GM19395 (cell line): ENCODE results near the gene COPZ2.
"Not testable (repeated sequence)": the region's sequence is repeated elsewhere in the genome, so short reads cannot be mapped to it uniquely, and the experiment has no call there.

Experiments
- ATAC-seq: cut with Tn5 transposase; IDR thresholded peaks from one replicate; pipeline ENCODE4 v1.9.1; 2021; ENCODE audit warnings: mild to moderate bottlenecking, moderate library complexity; ENCODE audit not compliant: unreplicated experiment

Gene COPZ2

GRCh38 chr17:48056246-48056745 is 18.7 kb upstream of the COPZ2 start:
- ATAC-seq, result no peak

- no peak for ATAC-seq
Observed at GRCh38 chr17:48055531-48056245, 18.1 kb upstream of the COPZ2 start.

DNA sequence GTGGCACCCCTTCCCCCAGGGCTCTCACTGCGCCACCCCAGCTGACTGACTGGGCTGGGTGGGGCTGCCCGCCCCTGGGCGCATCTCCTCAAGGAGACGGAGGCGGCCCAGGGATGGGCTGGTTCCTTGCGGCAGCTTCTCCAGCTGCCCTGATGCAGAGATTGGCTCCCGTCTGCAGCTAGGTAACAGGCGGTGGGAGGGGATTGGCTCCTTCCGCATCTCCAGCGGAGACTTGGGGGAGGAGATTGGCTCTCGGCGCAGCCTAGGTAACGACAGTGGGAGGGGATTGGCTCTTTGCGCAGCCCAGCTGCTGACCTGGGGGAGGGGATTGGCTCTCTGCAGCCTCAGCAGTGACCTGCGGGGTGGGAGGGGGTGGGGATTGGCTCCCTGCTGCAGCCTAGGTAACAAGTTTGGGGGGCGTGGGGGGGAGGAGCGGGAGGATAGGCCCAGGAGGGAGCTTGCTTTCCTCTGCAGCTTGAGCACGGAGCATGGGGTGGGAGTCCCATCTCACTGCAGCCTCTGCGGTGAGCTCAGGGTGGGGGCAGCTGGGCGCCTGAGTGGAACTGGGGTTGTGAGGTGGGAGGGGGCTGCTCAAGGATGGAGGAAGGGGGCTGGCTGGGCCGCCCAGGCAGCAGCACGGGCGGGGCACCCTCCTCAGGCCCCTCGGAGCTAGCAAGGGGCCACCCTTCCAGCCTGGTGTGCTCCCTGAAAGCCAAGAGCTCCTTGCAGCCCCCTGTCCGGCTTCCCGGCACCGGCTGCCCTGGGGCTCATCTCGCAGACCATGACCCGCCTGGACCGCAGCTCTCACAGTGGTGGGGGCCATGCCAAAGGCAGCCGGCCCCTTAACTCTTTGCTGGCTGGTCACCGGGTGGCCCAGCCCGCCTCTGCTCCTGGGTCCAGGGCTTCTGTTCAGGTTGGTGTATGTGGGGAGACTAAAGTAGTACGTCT is 16.9 kb upstream of the COPZ2 start:
- no peak for ATAC-seq

DNA sequence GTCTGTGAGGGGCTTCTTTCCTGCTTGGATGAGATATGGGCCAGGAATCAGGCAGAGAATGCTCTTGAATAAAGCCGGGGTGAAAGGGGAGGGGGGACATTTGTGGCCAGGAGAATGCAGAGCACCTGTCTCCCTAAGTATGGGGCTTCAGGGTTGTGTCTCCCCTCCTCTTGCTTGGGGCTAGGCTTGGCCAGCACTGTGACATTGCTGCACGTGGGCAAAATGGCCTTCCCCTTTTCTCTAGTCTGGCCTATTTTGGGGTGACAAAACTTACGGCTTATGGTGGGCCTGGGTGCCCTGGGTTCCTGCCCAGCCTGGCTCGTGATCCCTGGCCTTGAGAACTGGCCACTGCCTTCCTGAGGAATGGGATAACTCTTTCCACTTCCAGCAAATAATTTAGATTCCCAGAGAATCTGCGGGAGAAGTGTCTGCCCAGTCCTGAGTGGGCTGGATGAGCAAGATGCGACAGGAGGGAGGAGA is 16.2 kb upstream of the COPZ2 start:
- ATAC-seq, result no peak

- ATAC-seq, result no peak
Observed at GRCh38 chr17:48052956-48053757, 15.6 kb upstream of the COPZ2 start.

- ATAC-seq, result no peak
Observed at GRCh38 chr17:48051706-48052486, 14.3 kb upstream of the COPZ2 start.

DNA sequence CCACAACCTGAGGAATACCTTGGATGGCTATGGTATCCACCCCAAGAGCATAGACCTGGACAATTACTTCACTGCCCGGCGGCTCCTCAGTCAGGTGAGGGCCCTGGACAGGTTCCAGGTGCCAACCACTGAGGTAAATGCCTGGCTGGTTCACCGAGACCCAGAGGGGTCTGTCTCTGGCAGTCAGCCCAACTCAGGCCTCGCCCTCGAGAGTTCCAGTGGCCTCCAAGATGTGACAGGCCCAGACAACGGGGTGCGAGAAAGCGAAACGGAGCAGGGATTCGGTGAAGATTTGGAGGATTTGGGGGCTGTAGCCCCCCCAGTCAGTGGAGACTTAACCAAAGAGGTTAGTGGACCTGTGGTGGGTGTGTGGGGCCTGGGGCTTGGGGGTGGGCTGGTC is 13.7 kb upstream of the COPZ2 start:
- no peak for ATAC-seq

GRCh38 chr17:48048384-48049126 is 11.0 kb upstream of the COPZ2 start:
- peak; percentile 37 for ATAC-seq

DNA sequence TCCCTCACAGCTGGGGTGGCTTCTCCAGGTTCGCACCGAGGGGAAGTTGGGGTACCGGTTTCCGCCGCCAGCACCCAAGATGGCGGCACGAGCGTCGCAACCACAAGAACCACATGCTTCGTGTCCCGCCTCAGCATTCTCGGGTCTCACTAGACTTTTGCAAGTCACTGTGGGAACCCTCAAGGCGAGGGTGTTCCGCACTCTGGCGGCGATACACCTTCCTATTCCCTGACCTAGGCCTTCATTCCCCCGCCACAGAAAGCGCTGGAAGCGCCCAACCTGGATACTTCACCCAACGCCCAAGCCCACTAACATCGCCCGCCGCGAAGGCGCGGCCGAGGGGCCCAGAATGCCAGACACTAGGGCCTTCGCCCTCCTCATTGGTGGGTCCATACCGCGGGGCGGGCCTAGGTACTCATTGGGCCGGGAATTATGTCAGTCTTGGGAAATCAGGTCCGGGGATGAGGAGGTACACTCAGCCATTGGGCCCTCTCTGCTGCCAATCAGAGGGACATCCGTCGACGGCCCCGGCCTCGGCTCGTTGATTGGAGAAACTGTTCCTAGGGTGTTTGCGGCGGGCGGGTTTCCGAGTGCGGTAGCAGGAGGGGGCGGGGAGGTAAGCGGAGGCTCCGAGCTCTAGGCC is 10.3 kb upstream of the COPZ2 start, which contains the start of gene NFE2L1:
Gene NFE2L1, plus strand, starts transcription at position 619 of the 643 bp plus-strand sequence. CDS start 2,760 bp downstream, outside the sequence.
- peak; percentile 92 for ATAC-seq

DNA sequence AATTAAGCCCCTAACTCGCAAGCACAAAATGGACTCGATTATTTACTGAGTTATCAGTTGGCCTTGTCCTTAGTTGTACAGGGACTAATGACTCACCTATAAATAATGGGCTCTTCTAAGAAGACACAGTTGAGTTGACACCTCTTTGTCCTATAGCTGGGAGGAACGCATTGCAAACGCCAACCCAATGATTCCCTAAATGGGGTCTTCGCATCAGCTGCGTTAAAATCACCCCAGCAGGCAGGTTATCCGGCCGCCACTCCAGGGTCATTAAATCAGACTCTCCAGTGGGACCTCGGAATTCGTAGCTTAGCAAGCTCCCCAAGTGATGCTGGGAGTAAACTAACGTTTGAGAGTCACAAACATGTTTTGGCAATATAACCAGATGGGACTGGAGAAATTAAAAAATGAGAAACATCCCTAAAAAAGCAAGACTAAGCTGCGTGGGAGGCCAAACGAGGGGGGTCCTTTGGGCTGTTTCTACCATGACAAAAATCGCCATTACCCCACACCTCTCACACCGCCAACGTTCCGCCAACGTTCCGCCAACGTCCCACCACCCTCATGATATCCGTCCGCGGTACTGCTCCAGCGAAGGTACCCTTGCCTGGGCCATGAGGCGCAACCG is 9.6 kb upstream of the COPZ2 start:
- no peak for ATAC-seq

GRCh38 chr17:48046296-48046695 is 8.7 kb upstream of the COPZ2 start:
- ATAC-seq, result no peak

DNA sequence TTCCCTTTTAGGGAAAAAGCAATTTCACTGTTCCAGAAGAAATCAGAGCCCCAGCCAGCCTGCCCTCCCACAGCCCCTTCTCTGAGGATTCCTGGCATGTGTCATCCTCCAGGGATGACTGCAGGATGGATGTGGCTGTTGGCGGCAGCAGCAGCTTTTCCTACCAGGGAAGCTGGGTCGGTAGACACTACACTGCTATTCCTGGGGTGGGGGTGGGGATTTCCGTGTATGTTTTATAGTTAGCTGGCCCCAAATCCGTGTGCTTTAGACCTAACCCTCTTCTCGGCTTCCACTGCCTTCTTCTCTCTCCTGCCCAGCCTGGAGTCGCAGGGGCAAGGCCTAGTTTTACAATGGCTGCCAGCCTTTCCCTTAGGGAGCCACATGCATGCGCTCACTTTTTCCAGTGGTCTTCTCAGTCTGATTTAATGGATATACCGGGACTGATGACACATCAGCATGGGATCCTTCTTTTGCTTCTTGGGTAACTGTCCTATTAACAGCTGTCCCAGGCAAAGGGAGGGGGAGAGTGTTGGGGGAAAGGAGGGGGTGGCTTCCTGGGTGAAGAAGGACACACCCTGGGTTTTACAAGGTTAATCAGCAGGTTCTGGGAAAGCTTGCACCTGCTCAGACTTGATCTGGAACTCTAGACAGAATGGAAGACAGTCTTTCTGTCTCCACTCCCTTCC is 7.9 kb upstream of the COPZ2 start:
- ATAC-seq, result no peak

DNA sequence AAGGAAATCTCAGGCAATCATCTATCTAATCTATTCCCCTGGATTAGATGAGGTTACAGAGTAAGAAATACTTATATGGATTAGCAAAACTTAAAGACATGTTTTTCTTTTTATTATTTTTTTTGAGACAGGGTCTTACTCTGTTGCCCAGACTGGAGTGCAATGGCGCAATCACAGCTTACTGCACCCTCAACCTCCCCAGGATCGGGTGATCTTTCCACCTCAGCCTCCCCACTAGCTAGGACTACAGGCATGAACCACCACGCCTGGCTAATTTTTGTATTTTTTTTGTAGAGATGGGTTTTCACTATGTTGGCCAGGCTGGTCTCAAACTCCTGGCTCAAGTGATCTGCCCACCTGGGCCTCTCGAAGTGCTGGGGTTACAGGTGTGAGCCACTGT is 7.3 kb upstream of the COPZ2 start:
- no peak for ATAC-seq

GRCh38 chr17:48043176-48043575 is 5.6 kb upstream of the COPZ2 start:
- ATAC-seq, result no peak

DNA sequence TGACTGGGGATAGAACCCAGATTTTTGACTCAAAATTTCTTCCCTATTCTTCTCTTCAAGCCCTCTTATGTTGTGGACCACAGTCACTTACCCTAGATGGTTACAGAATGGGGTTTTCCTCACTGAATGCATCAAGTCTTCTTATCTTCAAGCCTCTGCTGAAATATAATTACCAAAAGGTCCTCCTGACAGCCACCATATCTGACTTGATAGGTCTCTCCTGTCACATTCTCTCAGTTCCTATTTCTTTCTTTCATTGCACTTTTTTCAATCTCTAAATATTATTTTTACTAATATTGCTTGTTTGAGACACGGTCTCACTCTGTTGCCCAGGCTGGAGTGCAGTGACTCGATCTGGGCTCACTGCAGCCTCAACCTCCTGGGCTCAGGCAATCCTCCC is 1.1 kb upstream of the COPZ2 start:
- ATAC-seq, result no peak

GRCh38 chr17:48037838-48038323 is 284 bp upstream of the COPZ2 start:
- no peak for ATAC-seq

- ATAC-seq, result no peak
Observed at GRCh38 chr17:48036693-48037035, 933 bp downstream of the COPZ2 start.

DNA sequence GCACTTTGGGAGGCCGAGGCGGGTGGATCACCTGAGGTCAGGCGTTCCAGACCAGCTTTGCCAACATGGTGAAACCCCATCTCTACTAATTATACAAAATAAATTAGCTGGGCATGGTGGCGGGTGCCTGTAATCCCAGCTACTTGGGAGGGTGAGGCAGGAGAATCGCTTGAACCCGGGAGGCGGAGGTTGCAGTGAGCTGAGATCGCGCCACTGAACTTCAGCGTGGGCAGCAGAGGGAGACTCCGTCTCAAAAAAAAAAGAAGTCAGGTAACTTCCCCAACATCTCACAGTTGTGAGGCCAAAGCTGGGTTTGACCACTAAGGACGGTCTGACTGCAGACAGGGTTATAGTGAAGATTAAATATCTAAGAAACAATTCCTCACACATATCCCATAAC is 2.9 kb downstream of the COPZ2 start:
- not testable (repeated sequence) for ATAC-seq
